CD14-positive monocyte (primary cell): ENCODE results near the gene MCRIP2. TPM values are rescaled to one million over a fixed set of nuclear protein-coding genes. Genes with fewer than 3 reads are reported as not detected.

Experiments used
- DNase-seq, 3 donors: peaks; one replicate each; pipeline ENCODE4 v3.0.0-alpha.2; 2011 to 2022
- H2AFZ ChIP-seq: 2 replicates; pipeline ENCODE4 v1.6.0; 2012; ENCODE audit warnings: mild to moderate bottlenecking, low read depth, low read length, inconsistent platforms; ENCODE audit not compliant: insufficient read depth, poor library complexity, severe bottlenecking
- H3K27ac ChIP-seq, 2 donors: 1 replicate in 1 of 2; 2 replicates in 1 of 2; pipeline ENCODE4 v1.5.1; 2012 to 2013; ENCODE audit warnings: low read length in 2 of 2, control low read depth in 1 of 2, inconsistent platforms in 1 of 2, low read depth in 1 of 2, mild to moderate bottlenecking in 1 of 2
- H3K27me3 ChIP-seq, 2 donors: one replicate each; pipeline versions ENCODE4 v1.6.0 to v1.6.1; 2011 to 2013; ENCODE audit warnings: low read length in 2 of 2; ENCODE audit not compliant: control insufficient read depth in 2 of 2, insufficient read depth in 2 of 2
- H3K36me3 ChIP-seq, 2 donors: replicated peaks in 1 of 2; 1 replicate in 1 of 2; 2 replicates in 1 of 2; pipeline versions ENCODE4 v1.5.1 to v1.6.1; 2012 to 2013; ENCODE audit warnings: low read length in 2 of 2, control low read depth in 1 of 2, inconsistent platforms in 1 of 2, mild to moderate bottlenecking in 1 of 2; ENCODE audit not compliant: insufficient read depth in 2 of 2, control insufficient read depth in 1 of 2
- H3K4me1 ChIP-seq, 2 donors: 1 replicate in 1 of 2; 2 replicates in 1 of 2; pipeline versions ENCODE4 v1.5.1 to v1.6.1; 2012 to 2013; ENCODE audit warnings: low read length in 2 of 2, control low read depth in 1 of 2, inconsistent platforms in 1 of 2, mild to moderate bottlenecking in 1 of 2, moderate library complexity in 1 of 2; ENCODE audit not compliant: insufficient read depth in 2 of 2, control insufficient read depth in 1 of 2
- H3K4me2 ChIP-seq: replicated peaks from 2 replicates; pipeline ENCODE3; 2012; ENCODE audit warnings: low read length, moderate library complexity, mild to moderate bottlenecking; ENCODE audit not compliant: poor library complexity, severe bottlenecking; ENCODE audit errors: extremely low read depth
- H3K4me3 ChIP-seq, 3 experiments: fragments of 200-600 bp in 1 of 3; sonication (generic) in 1 of 3; replicated peaks in 1 of 3; 1 replicate in 2 of 3; 2 replicates in 1 of 3; pipeline ENCODE4 v1.5.1; 2011 to 2013; ENCODE audit warnings: low read length in 3 of 3, mild to moderate bottlenecking in 3 of 3, control low read depth in 2 of 3, low read depth in 2 of 3, inconsistent platforms in 1 of 3, moderate library complexity in 1 of 3
- H3K79me2 ChIP-seq: 2 replicates; pipeline ENCODE4 v1.6.0; 2012; ENCODE audit warnings: mild to moderate bottlenecking, control low read depth, inconsistent platforms, low read length, moderate library complexity; ENCODE audit not compliant: insufficient read depth
- H3K9ac ChIP-seq: 2 replicates; pipeline ENCODE4 v1.6.0; 2017; ENCODE audit warnings: low read length, mild to moderate bottlenecking; ENCODE audit not compliant: insufficient read depth, poor library complexity, severe bottlenecking
- H3K9me3 ChIP-seq, 2 donors: replicated peaks in 1 of 2; 1 replicate in 1 of 2; 2 replicates in 1 of 2; pipeline versions ENCODE4 v1.5.1 to v1.6.1; 2012 to 2013; ENCODE audit warnings: low read length in 2 of 2, control low read depth in 1 of 2; ENCODE audit not compliant: control insufficient read depth in 1 of 2, insufficient read depth in 1 of 2
- H4K20me1 ChIP-seq: 2 replicates; pipeline ENCODE4 v1.6.0; 2012; ENCODE audit warnings: mild to moderate bottlenecking, low read length, control low read depth, moderate library complexity; ENCODE audit not compliant: insufficient read depth
- H3K27ac Mint-ChIP-seq, 7 donors: one replicate each; pipeline ENCODE4 v1.8.0; 2020; ENCODE audit warnings: mild to moderate bottlenecking in 7 of 7, mixed read lengths in 7 of 7, moderate library complexity in 6 of 7, inconsistent platforms in 2 of 7
- H3K27me3 Mint-ChIP-seq, 3 donors: one replicate each; pipeline ENCODE4 v1.8.0; 2021 to 2022; ENCODE audit warnings: low read depth in 3 of 3, mild to moderate bottlenecking in 3 of 3, mixed read lengths in 3 of 3, moderate library complexity in 3 of 3, inconsistent platforms in 1 of 3
- H3K36me3 Mint-ChIP-seq, 2 donors: one replicate each; pipeline ENCODE4 v1.8.0; 2020; ENCODE audit warnings: mixed read lengths in 2 of 2, inconsistent platforms in 1 of 2, mild to moderate bottlenecking in 1 of 2
- H3K4me1 Mint-ChIP-seq: one replicate; pipeline ENCODE4 v1.8.0; 2020; ENCODE audit warnings: mild to moderate bottlenecking, mixed read lengths
- H3K4me3 Mint-ChIP-seq, 2 donors: one replicate each; pipeline ENCODE4 v1.8.0; 2020; ENCODE audit warnings: mild to moderate bottlenecking in 2 of 2, mixed read lengths in 2 of 2, moderate library complexity in 1 of 2
- H3K9me3 Mint-ChIP-seq, 7 donors: one replicate each; pipeline ENCODE4 v1.8.0; 2020 to 2022; ENCODE audit warnings: mixed read lengths in 7 of 7, mild to moderate bottlenecking in 6 of 7, moderate library complexity in 6 of 7, inconsistent platforms in 2 of 7
- CTCF ChIP-seq: fragments of 200-600 bp; IDR thresholded peaks from one replicate; pipeline ENCODE4 v1.8.0; 2022; ENCODE audit warnings: antibody characterized with exemption, mild to moderate bottlenecking
- WGBS: methylation state at CpG from one replicate; pipeline ENCODE4 v1.1.5; 2013; ENCODE audit warnings: missing lambda C conversion rate; ENCODE audit not compliant: insufficient coverage; 5-methylcytosine and 5-hydroxymethylcytosine counted together
- intact Hi-C, 2 donors: fragments of 100-400 bp; cut with micrococcal nuclease; formaldehyde crosslinking; loops; one replicate each; pipeline versions ENCODE4 v1.15.0 to v1.15.1; 2023
- polyA plus RNA-seq, 3 donors: library from polyadenylated mRNA; depleted of rRNA in 1 of 3; unstranded in 2 of 3; stranded (reverse) in 1 of 3; fragments of 300-500 nt in 2 of 3; fragments of >200 nt in 1 of 3; fragmentation: Illumina TruSeq in 2 of 3; gene quantifications; 1 replicate in 2 of 3; 2 replicates in 1 of 3; pipeline ENCODE4 v1.2.3, GENCODE V29; 2012 to 2021

Gene MCRIP2
- polyA plus RNA-seq, 3 donors, result 23.7 to 65.6 (median 42.1) TPM

GRCh38 chr16:629833-630248 is 11.8 kb upstream of the MCRIP2 start:
- Mint-ChIP-seq H3K36me3 (peaks cover 31 to 45% of the 10 kb centered on the region in 2 donors), H3K9me3 (no peaks in the 10 kb centered on the region), H3K27me3 (peaks cover 2 to 12% (median 5%) of the 10 kb centered on the region in 3 donors), H3K27ac (peak overlapping the region in 1 of 7 donors; percentile 15), H3K4me1 (peaks cover 3% of the 10 kb centered on the region), H3K4me3 (no peak overlapping the region)
- Histone ChIP-seq H4K20me1 (peaks cover 55% of the 10 kb centered on the region), H3K4me2 (no peak overlapping the region), H3K4me3 (no peak overlapping the region), H3K27ac (no peak overlapping the region), H3K79me2 (peaks cover 1% of the 10 kb centered on the region), H3K9ac (no peak overlapping the region), H3K9me3 (no peaks in the 10 kb centered on the region), H3K27me3 (no peaks in the 10 kb centered on the region), H3K36me3 (peaks cover 40 to 52% of the 10 kb centered on the region in 2 donors), H3K4me1 (peaks cover 5 to 18% of the 10 kb centered on the region in 2 donors), H2AFZ (no peak overlapping the region)
- no peak for TF ChIP-seq CTCF
- DNase-seq, result no peak
- 71% methylated on average over 9 of the region's 11 CpGs for WGBS
- intact Hi-C loops, result no loop called here

- H3K27ac Mint-ChIP-seq, result no peak overlapping the region
- peaks cover 31 to 40% of the 10 kb centered on the region in 2 donors for H3K36me3 Mint-ChIP-seq
- peaks cover 55% of the 10 kb centered on the region for H4K20me1 ChIP-seq
- no peaks in the 10 kb centered on the region for H3K27me3 ChIP-seq
- intact Hi-C loops, result no loop called here
- no peak overlapping the region for H3K4me2 ChIP-seq
- no peak overlapping the region for H3K4me3 Mint-ChIP-seq
- peak overlapping the region; percentile 21 for H3K9ac ChIP-seq
- H3K36me3 ChIP-seq, result peaks cover 35 to 47% of the 10 kb centered on the region in 2 donors
- no peak for DNase-seq
- peaks cover 10 to 22% of the 10 kb centered on the region in 2 donors for H3K4me1 ChIP-seq
- 55% methylated on average over 26 of the region's 29 CpGs for WGBS
- no peaks in the 10 kb centered on the region for H3K9me3 ChIP-seq
- no peaks in the 10 kb centered on the region for H3K9me3 Mint-ChIP-seq
- no peak overlapping the region for H3K4me3 ChIP-seq
- peaks cover 6% of the 10 kb centered on the region for H3K4me1 Mint-ChIP-seq
- H3K27ac ChIP-seq, result no peak overlapping the region
- TF ChIP-seq CTCF, result no peak
- H3K27me3 Mint-ChIP-seq, result peaks cover 2 to 12% (median 5%) of the 10 kb centered on the region in 3 donors
- peaks cover 6% of the 10 kb centered on the region for H3K79me2 ChIP-seq
- no peak overlapping the region for H2AFZ ChIP-seq
These were observed 11.3 kb upstream of the MCRIP2 start for GRCh38 chr16:630249-630814.
